Measurements from ENCODE around the gene KCNIP1. TPM values are rescaled to one million over a fixed set of nuclear protein-coding genes. Genes with fewer than 3 reads are reported as not detected.

KCNIP1 gene
- total RNA-seq, 1 donor, result not detected

GRCh38 chr5:170501361-170501760, 2.5 kb upstream of the KCNIP1 start:
- Histone ChIP-seq H3K9me3 (ENCODE audit: low read depth, low read length) (no peaks in the 10 kb centered on the region), H3K4me3 (ENCODE audit: insufficient read depth, low read length) (no peak overlapping the region), H3K79me2 (ENCODE audit: insufficient read depth, low read length) (no peaks in the 10 kb centered on the region), H2AFZ (ENCODE audit: low read length) (no peak overlapping the region), H3K4me2 (ENCODE audit: insufficient read depth, low read length) (no peak overlapping the region), H4K20me1 (ENCODE audit: insufficient read depth, low read length) (no peaks in the 10 kb centered on the region), H3K36me3 (ENCODE audit: insufficient read depth, low read length) (no peaks in the 10 kb centered on the region), H3K27me3 (ENCODE audit: insufficient read depth, low read length) (peaks cover 51% of the 10 kb centered on the region), H3K27ac (ENCODE audit: low read depth, low read length) (no peak overlapping the region), H3K4me1 (ENCODE audit: insufficient read depth, low read length) (peaks cover 8% of the 10 kb centered on the region)
- no peak for TF ChIP-seq CTCF (IDR thresholded peaks at IDR 0.05; ENCODE audit: extremely low read depth, low read depth, low read length)
- no peak for DNase-seq (ENCODE audit: insufficient read length, low spot score, missing footprints)

GRCh38 chr5:170501931-170502330, 1.9 kb upstream of the KCNIP1 start:
- H4K20me1 ChIP-seq (ENCODE audit: insufficient read depth, low read length), result no peaks in the 10 kb centered on the region
- no peak for TF ChIP-seq CTCF (IDR thresholded peaks at IDR 0.05; ENCODE audit: extremely low read depth, low read depth, low read length)
- DNase-seq (ENCODE audit: insufficient read length, low spot score, missing footprints), result no peak
- no peaks in the 10 kb centered on the region for H3K36me3 ChIP-seq (ENCODE audit: insufficient read depth, low read length)
- no peak overlapping the region for H3K27ac ChIP-seq (ENCODE audit: low read depth, low read length)
- peaks cover 56% of the 10 kb centered on the region for H3K27me3 ChIP-seq (ENCODE audit: insufficient read depth, low read length)
- H3K79me2 ChIP-seq (ENCODE audit: insufficient read depth, low read length), result no peaks in the 10 kb centered on the region
- H2AFZ ChIP-seq (ENCODE audit: low read length), result no peak overlapping the region
- H3K4me2 ChIP-seq (ENCODE audit: insufficient read depth, low read length), result no peak overlapping the region
- H3K9me3 ChIP-seq (ENCODE audit: low read depth, low read length), result no peaks in the 10 kb centered on the region
- H3K4me1 ChIP-seq (ENCODE audit: insufficient read depth, low read length), result peaks cover 8% of the 10 kb centered on the region
- no peak overlapping the region for H3K4me3 ChIP-seq (ENCODE audit: insufficient read depth, low read length)

- H3K79me2 ChIP-seq (ENCODE audit: insufficient read depth, low read length), result no peaks in the 10 kb centered on the region
- H4K20me1 ChIP-seq (ENCODE audit: insufficient read depth, low read length), result no peaks in the 10 kb centered on the region
- no peaks in the 10 kb centered on the region for H3K9me3 ChIP-seq (ENCODE audit: low read depth, low read length)
- no peak for DNase-seq (ENCODE audit: insufficient read length, low spot score, missing footprints)
- peaks cover 60% of the 10 kb centered on the region for H3K27me3 ChIP-seq (ENCODE audit: insufficient read depth, low read length)
- no peak overlapping the region for H3K27ac ChIP-seq (ENCODE audit: low read depth, low read length)
- no peak for TF ChIP-seq CTCF (IDR thresholded peaks at IDR 0.05; ENCODE audit: extremely low read depth, low read depth, low read length)
- no peak overlapping the region for H3K4me3 ChIP-seq (ENCODE audit: insufficient read depth, low read length)
- H2AFZ ChIP-seq (ENCODE audit: low read length), result no peak overlapping the region
- no peak overlapping the region for H3K4me2 ChIP-seq (ENCODE audit: insufficient read depth, low read length)
- no peaks in the 10 kb centered on the region for H3K4me1 ChIP-seq (ENCODE audit: insufficient read depth, low read length)
- H3K36me3 ChIP-seq (ENCODE audit: insufficient read depth, low read length), result no peaks in the 10 kb centered on the region
These were observed 921 bp downstream of the KCNIP1 start for GRCh38 chr5:170504616-170505266.

GRCh38 chr5:170508036-170508435, 4.2 kb downstream of the KCNIP1 start:
- DNase-seq (ENCODE audit: insufficient read length, low spot score, missing footprints), result no peak
- H3K36me3 ChIP-seq (ENCODE audit: insufficient read depth, low read length), result no peaks in the 10 kb centered on the region

More at GRCh38 chr5:170508036-170508435, 4.2 kb downstream of the KCNIP1 start:
- Histone ChIP-seq H3K4me3 (ENCODE audit: insufficient read depth, low read length) (no peak overlapping the region), H3K27ac (ENCODE audit: low read depth, low read length) (no peak overlapping the region), H3K4me2 (ENCODE audit: insufficient read depth, low read length) (no peak overlapping the region), H3K27me3 (ENCODE audit: insufficient read depth, low read length) (peaks cover 37% of the 10 kb centered on the region), H3K4me1 (ENCODE audit: insufficient read depth, low read length) (no peaks in the 10 kb centered on the region), H3K9me3 (ENCODE audit: low read depth, low read length) (no peaks in the 10 kb centered on the region), H4K20me1 (ENCODE audit: insufficient read depth, low read length) (no peaks in the 10 kb centered on the region), H2AFZ (ENCODE audit: low read length) (no peak overlapping the region), H3K79me2 (ENCODE audit: insufficient read depth, low read length) (no peaks in the 10 kb centered on the region)
- TF ChIP-seq CTCF (IDR thresholded peaks at IDR 0.05; ENCODE audit: extremely low read depth, low read depth, low read length), result no peak

Data from osteoblast (primary cell).